ENCODE data around the gene FUT7. TPM values are rescaled to one million over a fixed set of nuclear protein-coding genes. Genes with fewer than 3 reads are reported as not detected.

FUT7 gene
- total RNA-seq, 1 experiment from 2014 or later: 0.12 TPM

- ChIA-PET POLR2A (interaction anchor here (0.7 to 3.3 kb wide), 10 partner anchors 8 to 22 kb away, joined by 3 to 22 read pairs (median 8); partner anchors contain the start of genes MAN1B1 and NPDC1), CTCF (interaction anchor here (0.6 to 10.9 kb wide), 19 partner anchors 8 to 303 kb away, joined by 3 to 170 read pairs (median 4); partner anchors contain the start of genes ABCA2, FUT7, NPDC1 and UAP1L1)
- Mint-ChIP-seq H3K36me3 (ENCODE audit: insufficient read depth, unreplicated experiment) (no peaks in the 10 kb centered on the region), H3K9me3 (ENCODE audit: unreplicated experiment) (no peaks in the 10 kb centered on the region), H3K4me3 (ENCODE audit: unreplicated experiment) (peak overlapping the region; percentile 40), H3K4me1 (ENCODE audit: insufficient read depth, unreplicated experiment) (peaks cover 16% of the 10 kb centered on the region), H3K27ac (ENCODE audit: low read depth, unreplicated experiment) (no peak overlapping the region), H3K27me3 (ENCODE audit: insufficient read depth, unreplicated experiment) (no peaks in the 10 kb centered on the region)
- BruUV-seq (replicated peaks): no TSS peak
- DNase-seq (ENCODE audit: unreplicated experiment): no peak
- intact Hi-C loops (cut with micrococcal nuclease): no loop called here
- TF ChIP-seq CTCF (IDR thresholded peaks at IDR 0.05; ENCODE audit: unreplicated experiment): no peak
These were observed 36.9 kb upstream of the FUT7 start for GRCh38 chr9:137068539-137069507.

GRCh38 chr9:137067860-137068538, 36.1 kb upstream of the FUT7 start:
- H3K27me3 Mint-ChIP-seq (ENCODE audit: insufficient read depth, unreplicated experiment): no peaks in the 10 kb centered on the region
- no peak overlapping the region for H3K27ac Mint-ChIP-seq (ENCODE audit: low read depth, unreplicated experiment)
- ChIA-PET CTCF (interaction anchor here (0.6 to 10.9 kb wide), 21 partner anchors 9 to 1026 kb away, joined by 3 to 170 read pairs (median 4); partner anchors contain the start of genes ABCA2, FUT7, NPDC1 and UAP1L1), POLR2A (interaction anchor here (0.7 to 2.6 kb wide), 8 partner anchors 9 to 268 kb away, joined by 3 to 19 read pairs (median 4); partner anchors contain the start of genes MAN1B1 and NPDC1)
- BruUV-seq (replicated peaks): no TSS peak
- peak; percentile 91 for DNase-seq (ENCODE audit: unreplicated experiment)
- no peaks in the 10 kb centered on the region for H3K9me3 Mint-ChIP-seq (ENCODE audit: unreplicated experiment)
- H3K36me3 Mint-ChIP-seq (ENCODE audit: insufficient read depth, unreplicated experiment): no peaks in the 10 kb centered on the region
- intact Hi-C loops (cut with micrococcal nuclease): no loop called here
- peaks cover 17% of the 10 kb centered on the region for H3K4me1 Mint-ChIP-seq (ENCODE audit: insufficient read depth, unreplicated experiment)
- peak; percentile 66 for TF ChIP-seq CTCF (IDR thresholded peaks at IDR 0.05; ENCODE audit: unreplicated experiment)
- peak overlapping the region; percentile 14 for H3K4me3 Mint-ChIP-seq (ENCODE audit: unreplicated experiment)

- POLR2A ChIA-PET: interaction anchor here (1.5 to 2.6 kb wide), 2 partner anchors 20 to 160 kb away, joined by 4 to 19 read pairs; partner anchors contain the start of gene NPDC1
- no peaks in the 10 kb centered on the region for H3K9me3 Mint-ChIP-seq (ENCODE audit: unreplicated experiment)
- no peak overlapping the region for H3K4me3 Mint-ChIP-seq (ENCODE audit: unreplicated experiment)
- H3K27ac Mint-ChIP-seq (ENCODE audit: low read depth, unreplicated experiment): no peak overlapping the region
- no peak for DNase-seq (ENCODE audit: unreplicated experiment)
- H3K4me1 Mint-ChIP-seq (ENCODE audit: insufficient read depth, unreplicated experiment): peaks cover 22% of the 10 kb centered on the region
- intact Hi-C loops (cut with micrococcal nuclease): no loop called here
- no peaks in the 10 kb centered on the region for H3K27me3 Mint-ChIP-seq (ENCODE audit: insufficient read depth, unreplicated experiment)
- CTCF ChIA-PET: interaction anchor here (0.6 to 10.9 kb wide), 10 partner anchors 8 to 272 kb away, joined by 3 to 170 read pairs (median 14); partner anchors contain the start of genes ABCA2, FUT7, MAN1B1 and NPDC1
- no TSS peak for BruUV-seq (replicated peaks)
- H3K36me3 Mint-ChIP-seq (ENCODE audit: insufficient read depth, unreplicated experiment): no peaks in the 10 kb centered on the region
- no peak for TF ChIP-seq CTCF (IDR thresholded peaks at IDR 0.05; ENCODE audit: unreplicated experiment)
These were observed 34.4 kb upstream of the FUT7 start for GRCh38 chr9:137066096-137066861.
